C4-2B (cell line): Measurements from ENCODE around the gene HAUS2.

Source experiments
- CTCF ChIP-seq: fragments of 450-650 bp; conservative IDR thresholded peaks from 2 replicates; pipeline ENCODE4 v1.5.1; 2017; ENCODE audit warnings: mild to moderate bottlenecking
- ZFX ChIP-seq: fragments of 450-650 bp; IDR thresholded peaks from 2 replicates; pipeline ENCODE4 v1.6.1; 2017

GRCh38 chr15:42595626-42596240, 47.1 kb downstream of the HAUS2 start:
- TF ChIP-seq CTCF (no peak), ZFX (no peak)
